Vagina (tissue), 2 donors: ENCODE measurements around the gene BID.

Source experiments
- CTCF ChIP-seq, 3 experiments: fragments of 450-650 bp in 2 of 3; fragments of 200-600 bp in 1 of 3; sonication (generic) in 1 of 3; IDR thresholded peaks; one replicate each; pipeline ENCODE4 v1.5.1; 2017 to 2019; ENCODE audit warnings: antibody characterized with exemption in 3 of 3, mild to moderate bottlenecking in 2 of 3, moderate library complexity in 2 of 3
- POLR2A ChIP-seq, 2 donors: fragments of 450-650 bp; IDR thresholded peaks; one replicate each; pipeline ENCODE4 v1.6.1; 2017; ENCODE audit warnings: antibody characterized with exemption in 2 of 2, mild to moderate bottlenecking in 2 of 2, moderate library complexity in 2 of 2

GRCh38 chr22:17710023-17710422, 64.2 kb downstream of the BID start:
- no peak for TF ChIP-seq CTCF (IDR thresholded peaks at IDR 0.05)
- no peak for TF ChIP-seq POLR2A (IDR thresholded peaks at IDR 0.05)
